HFFc6 (cell line): Measurements from ENCODE around the gene TMEM135. TPM values are rescaled to one million over a fixed set of nuclear protein-coding genes. Genes with fewer than 3 reads are reported as not detected.
"Not testable (repeated sequence)": the region's sequence is repeated elsewhere in the genome, so short reads cannot be mapped to it uniquely, and the experiment has no call there.

Experiments used
- DNase-seq: peaks from one replicate; pipeline ENCODE4 v3.0.0-alpha.2; 2018
- H3K27ac Mint-ChIP-seq: 2 replicates; pipeline ENCODE4 v1.8.0; 2020; ENCODE audit warnings: mild to moderate bottlenecking, mixed read lengths
- H3K27me3 Mint-ChIP-seq: 2 replicates; pipeline ENCODE4 v1.8.0; 2021; ENCODE audit warnings: mild to moderate bottlenecking, moderate library complexity, mixed read lengths; ENCODE audit not compliant: insufficient read depth
- H3K36me3 Mint-ChIP-seq: 2 replicates; pipeline ENCODE4 v1.8.0; 2021; ENCODE audit warnings: low read depth, mixed read lengths
- H3K4me1 Mint-ChIP-seq: 2 replicates; pipeline ENCODE4 v1.8.0; 2020; ENCODE audit warnings: low read depth, mixed read lengths
- H3K4me3 Mint-ChIP-seq: 2 replicates; pipeline ENCODE4 v1.8.0; 2020; ENCODE audit warnings: mild to moderate bottlenecking, moderate library complexity, mixed read lengths
- H3K9me3 Mint-ChIP-seq: 2 replicates; pipeline ENCODE4 v1.8.0; 2020; ENCODE audit warnings: mild to moderate bottlenecking, mixed read lengths
- total RNA-seq, 6 experiments: library from RNA; stranded (reverse); fragmentation: NEBNext Ultra II Directional; extraction: Animal tissue kit (Norgen Biotek cat#: 25700); gene quantifications; 2 replicates in 1 of 6; 3 replicates in 5 of 6; pipeline ENCODE4 v1.2.3, GENCODE V29; 2021
- TF ChIP-seq, protein P1 (sequence below): fragments of 200-600 bp; sonication (generic); IDR thresholded peaks from 2 replicates; pipeline ENCODE4 v1.5.0; 2021; ENCODE audit warnings: antibody characterized with exemption, mild to moderate bottlenecking

The TMEM135 gene
- total RNA-seq, 6 experiments from 2014 or later, result 13.1 to 28.3 (median 20.5) TPM

DNA sequence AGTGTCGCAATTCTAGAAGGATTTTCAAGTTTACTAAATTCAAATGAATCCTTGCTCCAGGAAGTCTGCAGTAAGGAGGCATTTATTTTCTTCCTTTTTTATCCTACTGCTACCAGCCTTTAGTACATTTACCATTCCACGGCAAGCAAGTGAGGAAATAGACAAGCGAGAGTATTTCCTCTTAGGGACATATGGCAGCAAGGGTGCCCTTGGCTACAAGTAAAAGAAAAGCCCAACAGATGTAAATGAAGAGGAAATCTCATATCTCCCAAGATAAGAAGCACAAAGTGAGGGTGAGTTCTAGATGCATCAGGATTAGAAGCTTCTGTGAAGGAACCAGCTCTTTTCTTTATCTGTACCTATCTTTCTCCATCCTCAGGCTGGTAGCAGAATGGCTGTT is 44.7 kb upstream of the TMEM135 start:
- no peaks in the 10 kb centered on the region for H3K27me3 Mint-ChIP-seq
- H3K9me3 Mint-ChIP-seq, result no peaks in the 10 kb centered on the region
- H3K4me1 Mint-ChIP-seq, result peaks cover 17% of the 10 kb centered on the region
- no peak overlapping the region for H3K4me3 Mint-ChIP-seq
- no peak overlapping the region for H3K27ac Mint-ChIP-seq
- DNase-seq, result no peak
- TF ChIP-seq, protein P1, sequence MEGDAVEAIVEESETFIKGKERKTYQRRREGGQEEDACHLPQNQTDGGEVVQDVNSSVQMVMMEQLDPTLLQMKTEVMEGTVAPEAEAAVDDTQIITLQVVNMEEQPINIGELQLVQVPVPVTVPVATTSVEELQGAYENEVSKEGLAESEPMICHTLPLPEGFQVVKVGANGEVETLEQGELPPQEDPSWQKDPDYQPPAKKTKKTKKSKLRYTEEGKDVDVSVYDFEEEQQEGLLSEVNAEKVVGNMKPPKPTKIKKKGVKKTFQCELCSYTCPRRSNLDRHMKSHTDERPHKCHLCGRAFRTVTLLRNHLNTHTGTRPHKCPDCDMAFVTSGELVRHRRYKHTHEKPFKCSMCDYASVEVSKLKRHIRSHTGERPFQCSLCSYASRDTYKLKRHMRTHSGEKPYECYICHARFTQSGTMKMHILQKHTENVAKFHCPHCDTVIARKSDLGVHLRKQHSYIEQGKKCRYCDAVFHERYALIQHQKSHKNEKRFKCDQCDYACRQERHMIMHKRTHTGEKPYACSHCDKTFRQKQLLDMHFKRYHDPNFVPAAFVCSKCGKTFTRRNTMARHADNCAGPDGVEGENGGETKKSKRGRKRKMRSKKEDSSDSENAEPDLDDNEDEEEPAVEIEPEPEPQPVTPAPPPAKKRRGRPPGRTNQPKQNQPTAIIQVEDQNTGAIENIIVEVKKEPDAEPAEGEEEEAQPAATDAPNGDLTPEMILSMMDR, result no peak
- H3K36me3 Mint-ChIP-seq, result no peaks in the 10 kb centered on the region

DNA sequence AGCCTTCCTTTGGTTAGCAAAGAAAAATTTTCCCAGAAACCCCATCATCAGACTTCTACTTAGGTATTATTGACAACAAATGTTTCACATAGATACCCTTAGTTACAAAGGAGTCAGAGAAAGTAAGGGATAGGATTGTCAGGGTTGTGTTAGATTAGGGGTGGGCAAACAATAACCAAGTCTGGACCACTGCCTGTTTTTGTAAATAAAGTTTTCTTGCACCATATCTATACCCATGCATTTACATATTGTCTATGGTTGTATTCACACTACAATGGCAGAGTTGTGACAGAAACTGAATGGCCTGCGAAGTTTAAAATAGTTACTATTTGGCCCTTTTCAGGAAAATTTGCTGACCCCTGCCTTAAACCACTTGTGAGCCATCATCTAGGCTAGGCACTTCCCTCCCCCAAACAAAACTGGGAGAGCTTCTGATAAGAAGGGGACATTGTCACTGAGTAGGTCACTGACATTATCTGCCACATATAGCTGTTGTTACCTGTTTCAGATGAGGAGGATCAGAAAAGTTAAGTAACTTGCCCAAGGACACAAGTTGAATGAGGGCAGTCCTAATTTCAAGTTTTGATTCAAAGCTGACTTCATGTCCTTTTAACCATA is 40.7 kb upstream of the TMEM135 start:
- no peak overlapping the region for H3K27ac Mint-ChIP-seq
- DNase-seq, result no peak
- no peak overlapping the region for H3K4me3 Mint-ChIP-seq

DNA sequence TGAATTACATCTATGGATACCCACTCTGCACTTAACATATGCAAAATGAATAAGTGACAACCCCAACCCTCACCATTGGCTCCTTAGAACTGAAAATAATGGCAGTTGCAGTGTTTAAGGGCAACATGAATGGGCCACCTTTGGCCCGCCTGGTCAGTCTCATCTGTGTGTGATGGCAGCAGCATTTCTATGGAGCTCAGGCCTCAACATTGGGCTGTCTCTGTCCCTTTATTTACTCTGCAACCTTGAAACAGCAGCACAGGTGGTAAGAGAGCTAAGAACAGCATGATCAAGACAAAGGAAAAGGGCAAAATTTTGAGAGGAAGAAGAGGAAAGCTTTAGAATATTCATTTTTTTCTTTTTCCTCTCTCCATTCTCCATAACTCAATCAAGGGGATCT is 38.3 kb upstream of the TMEM135 start:
- Mint-ChIP-seq H3K4me3 (no peak overlapping the region), H3K9me3 (no peaks in the 10 kb centered on the region), H3K4me1 (peaks cover 11% of the 10 kb centered on the region), H3K27ac (no peak overlapping the region), H3K36me3 (no peaks in the 10 kb centered on the region), H3K27me3 (no peaks in the 10 kb centered on the region; the same call in 1 of the 2 replicates)
- TF ChIP-seq, protein P1, result no peak
- no peak for DNase-seq

More for the DNA sequence above, 40.7 kb upstream of the TMEM135 start:
- Mint-ChIP-seq H3K27me3 (no peaks in the 10 kb centered on the region), H3K9me3 (no peaks in the 10 kb centered on the region), H3K36me3 (no peaks in the 10 kb centered on the region), H3K4me1 (peaks cover 11% of the 10 kb centered on the region)
- TF ChIP-seq, protein P1, result no peak

DNA sequence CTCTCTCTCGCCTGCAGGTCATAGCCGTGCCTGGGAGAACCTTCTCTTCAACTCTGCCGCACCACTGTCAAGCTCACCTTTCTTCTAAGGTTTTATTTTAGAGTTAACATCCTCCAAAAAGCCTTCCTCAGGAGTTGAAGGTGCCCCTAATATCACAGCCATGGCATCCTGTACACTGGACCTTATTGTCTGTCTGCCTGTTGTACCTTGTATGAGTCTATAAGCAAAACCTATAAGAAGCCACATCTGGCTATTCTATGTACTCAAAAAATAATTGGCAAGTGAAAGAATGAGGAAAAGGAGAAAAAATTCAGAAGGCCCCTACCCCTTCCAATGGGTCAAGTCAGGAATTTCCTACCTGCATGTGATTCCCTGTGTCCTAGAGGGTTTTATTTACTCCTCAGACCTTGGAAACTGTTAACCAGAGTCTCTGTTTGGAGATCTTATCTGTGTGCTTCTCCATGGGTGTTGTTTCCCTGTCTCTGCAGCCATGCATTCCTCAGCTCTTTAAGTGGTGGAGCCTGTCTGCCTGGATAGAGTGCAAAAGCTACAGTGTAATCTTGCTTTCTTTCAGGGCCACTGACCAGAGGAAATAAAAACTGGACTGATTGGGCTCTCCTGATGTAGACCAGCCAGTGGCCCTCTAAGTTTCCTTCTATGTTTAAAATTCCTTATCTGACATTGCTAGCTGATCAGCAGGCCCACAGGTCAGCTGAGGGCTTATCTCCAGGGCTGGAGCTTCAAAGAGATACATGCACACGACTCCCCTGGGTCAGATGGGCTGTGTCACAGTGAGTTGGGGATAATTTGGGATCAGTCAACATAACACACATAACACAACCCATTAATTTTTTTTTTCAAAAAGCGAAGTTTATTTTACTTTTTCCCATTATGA is 37.6 kb upstream of the TMEM135 start:
- no peaks in the 10 kb centered on the region for H3K36me3 Mint-ChIP-seq
- H3K9me3 Mint-ChIP-seq, result no peaks in the 10 kb centered on the region
- peak; percentile 25 for DNase-seq
- no peak overlapping the region for H3K4me3 Mint-ChIP-seq
- H3K4me1 Mint-ChIP-seq, result peaks cover 11% of the 10 kb centered on the region
- H3K27me3 Mint-ChIP-seq, result no peaks in the 10 kb centered on the region; the same call in 1 of the 2 replicates
- TF ChIP-seq, protein P1, result no peak
- no peak overlapping the region for H3K27ac Mint-ChIP-seq

DNA sequence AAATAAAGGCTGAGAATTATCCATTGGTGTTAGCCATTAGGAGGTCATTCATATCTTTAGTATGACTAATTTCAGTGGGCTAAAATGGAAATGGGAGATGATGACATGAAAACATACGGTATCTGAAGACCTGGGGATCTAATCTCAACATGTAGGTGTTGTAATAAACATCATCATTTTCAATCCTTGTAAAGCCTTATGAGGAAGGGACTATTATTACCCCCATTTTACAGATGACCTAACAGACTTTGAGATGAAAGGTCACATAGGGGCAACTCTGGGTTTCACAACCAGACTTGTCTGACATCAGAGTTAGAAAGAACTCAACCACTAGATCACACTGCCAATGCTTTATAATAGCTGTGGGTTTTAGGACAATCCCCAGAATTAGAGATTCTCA is 34.8 kb upstream of the TMEM135 start:
- Mint-ChIP-seq H3K27ac (no peak overlapping the region), H3K36me3 (no peaks in the 10 kb centered on the region)
- no peak for DNase-seq

DNA sequence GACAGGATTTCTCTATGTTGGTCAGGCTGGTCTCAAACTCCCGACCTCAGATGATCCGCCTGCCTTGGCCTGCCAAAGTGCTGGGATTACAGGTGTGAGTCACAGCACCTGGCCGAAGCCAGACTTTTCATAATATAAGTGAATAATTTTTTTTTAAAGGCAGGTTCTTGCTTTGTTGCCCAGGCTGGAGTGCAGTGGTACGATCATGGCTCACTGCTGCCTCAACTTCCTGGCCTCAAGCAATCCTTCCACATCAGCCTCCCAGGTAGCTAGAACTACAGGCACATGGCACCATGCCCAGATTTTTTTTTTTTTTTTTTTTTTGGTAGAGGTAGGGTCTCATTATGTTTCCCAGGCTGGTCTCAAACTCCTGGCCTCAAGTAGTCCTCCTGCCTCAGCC is 33.5 kb upstream of the TMEM135 start:
- not testable (repeated sequence) for H3K36me3 Mint-ChIP-seq, H3K9me3 Mint-ChIP-seq, H3K4me3 Mint-ChIP-seq, H3K27ac Mint-ChIP-seq, H3K27me3 Mint-ChIP-seq, DNase-seq
- H3K4me1 Mint-ChIP-seq, result peaks cover 11% of the 10 kb centered on the region

More for the DNA sequence above, 34.8 kb upstream of the TMEM135 start:
- TF ChIP-seq, protein P1, result no peak
- H3K4me3 Mint-ChIP-seq, result no peak overlapping the region
- H3K27me3 Mint-ChIP-seq, result no peaks in the 10 kb centered on the region; the same call in 1 of the 2 replicates
- no peaks in the 10 kb centered on the region for H3K9me3 Mint-ChIP-seq
- H3K4me1 Mint-ChIP-seq, result peaks cover 11% of the 10 kb centered on the region
